Caco-2 (cell line): ENCODE data around the gene AMBRA1. TPM values are rescaled to one million over a fixed set of nuclear protein-coding genes. Genes with fewer than 3 reads are reported as not detected.

Experiments
- BruUV-seq: library from RNA; stranded (reverse); fragments of 400-500 nt; replicated peaks from 2 replicates; lab custom pipeline; 2021; lab: Mats Ljungman, UMichigan
- CTCF ChIA-PET: fragments of 300-600 bp; sonication (Branson Sonifier 250); formaldehyde crosslinking; loops from one replicate; lab custom pipeline; 2022; ENCODE audit warnings: antibody characterized with exemption; lab: Charles Lee
- POLR2A ChIA-PET: fragments of 300-600 bp; sonication (Branson Sonifier 250); formaldehyde crosslinking; loops from one replicate; lab custom pipeline; 2022; ENCODE audit warnings: antibody characterized with exemption; lab: Charles Lee
- DNase-seq, 2 experiments: peaks; one replicate each; pipeline versions ENCODE4 v3.0.0 to v3.0.0-alpha.2; 2020 to 2022
- H3K27me3 ChIP-seq: replicated peaks from 2 replicates; pipeline ENCODE4 v1.6.0; 2011; ENCODE audit warnings: low read length; ENCODE audit not compliant: control insufficient read depth, insufficient read depth
- H3K36me3 ChIP-seq: 2 replicates; pipeline ENCODE4 v1.5.1; 2011; ENCODE audit warnings: low read length; ENCODE audit not compliant: control insufficient read depth, insufficient read depth
- H3K4me1 ChIP-seq: fragments of 250-450 bp; sonication (Bioruptor Pico); 2 replicates; pipeline ENCODE4 v1.5.1; 2020; ENCODE audit warnings: mild to moderate bottlenecking
- H3K4me3 ChIP-seq: 2 replicates; pipeline ENCODE4 v1.5.1; 2011; ENCODE audit warnings: low read depth, mild to moderate bottlenecking, control low read depth, low read length
- H3K9me3 ChIP-seq: fragments of 250-450 bp; sonication (Bioruptor Pico); 2 replicates; pipeline ENCODE4 v1.5.1; 2020; ENCODE audit warnings: mild to moderate bottlenecking, moderate library complexity
- H3K27ac Mint-ChIP-seq: one replicate; pipeline ENCODE4 v1.8.0; 2022; ENCODE audit warnings: mixed read lengths; ENCODE audit not compliant: unreplicated experiment
- H3K27me3 Mint-ChIP-seq: one replicate; pipeline ENCODE4 v1.8.0; 2022; ENCODE audit warnings: mixed read lengths; ENCODE audit not compliant: insufficient read depth, unreplicated experiment
- H3K36me3 Mint-ChIP-seq: one replicate; pipeline ENCODE4 v1.8.0; 2022; ENCODE audit warnings: mild to moderate bottlenecking, mixed read lengths; ENCODE audit not compliant: insufficient read depth, unreplicated experiment
- H3K4me1 Mint-ChIP-seq: one replicate; pipeline ENCODE4 v1.8.0; 2022; ENCODE audit warnings: low read depth, mixed read lengths; ENCODE audit not compliant: unreplicated experiment
- H3K4me3 Mint-ChIP-seq: one replicate; pipeline ENCODE4 v1.8.0; 2022; ENCODE audit warnings: mild to moderate bottlenecking, moderate library complexity, mixed read lengths; ENCODE audit not compliant: unreplicated experiment
- H3K9me3 Mint-ChIP-seq: one replicate; pipeline ENCODE4 v1.8.0; 2022; ENCODE audit warnings: mixed read lengths; ENCODE audit not compliant: unreplicated experiment
- CTCF ChIP-seq, 2 experiments: fragments of 200-600 bp in 1 of 2; IDR thresholded peaks; 1 replicate in 1 of 2; 2 replicates in 1 of 2; pipeline versions ENCODE4 v1.5.1 to v1.8.0; 2011 to 2022; ENCODE audit warnings: antibody characterized with exemption in 1 of 2, control low read depth in 1 of 2, inconsistent platforms in 1 of 2, low read depth in 1 of 2, low read length in 1 of 2, mild to moderate bottlenecking in 1 of 2, moderate library complexity in 1 of 2; ENCODE audit not compliant: insufficient read depth in 1 of 2, severe bottlenecking in 1 of 2, unreplicated experiment in 1 of 2
- intact Hi-C: fragments of 100-400 bp; cut with micrococcal nuclease; formaldehyde crosslinking; loops from one replicate; pipeline ENCODE4 v1.10.0; 2022; ENCODE audit not compliant: unreplicated experiment
- total RNA-seq: library from RNA; stranded (reverse); gene quantifications from 2 replicates; pipeline ENCODE4 v1.2.3, GENCODE V29; 2022

AMBRA1 gene
- total RNA-seq, 1 experiment from 2014 or later = 48.1 TPM

GRCh38 chr11:46484101-46484500 lies 109.7 kb downstream of the AMBRA1 start:
- Histone ChIP-seq H3K4me3 (no peak overlapping the region), H3K4me1 (no peaks in the 10 kb centered on the region), H3K9me3 (no peaks in the 10 kb centered on the region), H3K36me3 (no peaks in the 10 kb centered on the region), H3K27me3 (no peaks in the 10 kb centered on the region)
- ChIA-PET CTCF (no interaction called here), POLR2A (no interaction called here)
- DNase-seq = no peak
- Mint-ChIP-seq H3K4me3 (no peak overlapping the region), H3K27me3 (no peaks in the 10 kb centered on the region), H3K36me3 (peaks cover 27% of the 10 kb centered on the region), H3K9me3 (no peaks in the 10 kb centered on the region), H3K27ac (no peak overlapping the region), H3K4me1 (no peaks in the 10 kb centered on the region)
- no TSS peak for BruUV-seq
- intact Hi-C loops = no loop called here
- TF ChIP-seq CTCF (IDR thresholded peaks at IDR 0.05; ENCODE audit: insufficient read depth in 1 of 2, low read depth in 1 of 2, low read length in 1 of 2, severe bottlenecking in 1 of 2, unreplicated experiment in 1 of 2) = no peak

- ChIA-PET CTCF (interaction anchor here (0.6 to 1.6 kb wide), 3 partner anchors 9 to 304 kb away, joined by 3 to 7 read pairs (median 3); no protein-coding TSS in a partner anchor), POLR2A (no interaction called here)
- Histone ChIP-seq H3K9me3 (no peaks in the 10 kb centered on the region), H3K4me1 (no peaks in the 10 kb centered on the region), H3K36me3 (no peaks in the 10 kb centered on the region), H3K4me3 (no peak overlapping the region), H3K27me3 (no peaks in the 10 kb centered on the region)
- no peaks in the 10 kb centered on the region for H3K27me3 Mint-ChIP-seq
- no peak overlapping the region for H3K4me3 Mint-ChIP-seq
- BruUV-seq = no TSS peak
- no peak overlapping the region for H3K27ac Mint-ChIP-seq
- H3K9me3 Mint-ChIP-seq = no peaks in the 10 kb centered on the region
- no peaks in the 10 kb centered on the region for H3K4me1 Mint-ChIP-seq
- DNase-seq = no peak
- TF ChIP-seq CTCF (IDR thresholded peaks at IDR 0.05; ENCODE audit: insufficient read depth in 1 of 2, low read depth in 1 of 2, low read length in 1 of 2, severe bottlenecking in 1 of 2, unreplicated experiment in 1 of 2) = no peak
- intact Hi-C loops = no loop called here
- peaks cover 13% of the 10 kb centered on the region for H3K36me3 Mint-ChIP-seq
Measured at GRCh38 chr11:46480909-46481308, 112.9 kb downstream of the AMBRA1 start.

DNA sequence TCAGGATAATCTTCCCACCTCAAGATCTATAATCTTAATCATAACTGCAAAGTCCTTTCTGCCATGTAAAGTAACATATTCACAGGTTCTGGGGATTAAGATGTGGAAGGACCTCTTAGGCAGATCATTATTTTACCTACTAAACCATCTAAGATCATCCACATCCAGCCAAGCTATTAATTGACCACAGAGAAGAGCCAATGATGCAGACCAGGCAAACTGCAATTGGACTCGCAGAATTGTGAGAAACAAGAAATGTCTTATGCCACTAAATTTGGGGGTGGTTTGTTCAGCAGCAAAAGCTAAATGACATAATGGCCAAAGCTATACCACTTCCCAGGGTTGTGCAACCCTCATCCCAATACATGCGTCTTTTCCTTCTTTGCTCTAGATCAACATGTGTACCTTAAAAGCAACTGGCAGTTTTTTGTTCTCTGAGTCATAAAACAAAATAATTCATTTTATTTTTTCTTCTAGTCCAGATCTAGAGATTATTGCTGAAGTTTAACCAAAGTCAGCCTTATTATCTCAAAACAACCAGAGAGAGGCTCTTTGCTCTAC lies 113.6 kb downstream of the AMBRA1 start:
- H3K9me3 Mint-ChIP-seq = no peaks in the 10 kb centered on the region
- BruUV-seq = no TSS peak
- no peaks in the 10 kb centered on the region for H3K4me1 Mint-ChIP-seq
- Histone ChIP-seq H3K9me3 (no peaks in the 10 kb centered on the region), H3K27me3 (no peaks in the 10 kb centered on the region), H3K4me3 (no peak overlapping the region), H3K4me1 (no peaks in the 10 kb centered on the region), H3K36me3 (no peaks in the 10 kb centered on the region)
- intact Hi-C loops = no loop called here
- H3K27me3 Mint-ChIP-seq = no peaks in the 10 kb centered on the region
- no peak for DNase-seq
- ChIA-PET CTCF (interaction anchor here (0.7 to 1.6 kb wide), 3 partner anchors 10 to 16 kb away, joined by 3 to 7 read pairs (median 3); no protein-coding TSS in a partner anchor), POLR2A (no interaction called here)
- TF ChIP-seq CTCF (IDR thresholded peaks at IDR 0.05; ENCODE audit: insufficient read depth in 1 of 2, low read depth in 1 of 2, low read length in 1 of 2, severe bottlenecking in 1 of 2, unreplicated experiment in 1 of 2) = no peak
- no peak overlapping the region for H3K27ac Mint-ChIP-seq
- H3K36me3 Mint-ChIP-seq = peaks cover 13% of the 10 kb centered on the region
- no peak overlapping the region for H3K4me3 Mint-ChIP-seq
